HL-60 (cell line): ENCODE results near the gene TMEM179.

ENCODE experiments used
- DNase-seq, 2 experiments: peaks; one replicate each; pipeline ENCODE4 v3.0.0-alpha.2; 2010 to 2020; ENCODE audit warnings: low read depth in 1 of 2, low spot score in 1 of 2
- H3K27ac ChIP-seq: fragments of 250-450 bp; sonication (Bioruptor Pico); replicated peaks from 2 replicates; pipeline ENCODE4 v1.5.1; 2020; ENCODE audit warnings: mild to moderate bottlenecking, moderate library complexity
- H3K27me3 ChIP-seq: fragments of 250-450 bp; sonication (Bioruptor Pico); 2 replicates; pipeline ENCODE4 v1.5.1; 2021; ENCODE audit warnings: mild to moderate bottlenecking, moderate library complexity; ENCODE audit not compliant: insufficient read depth, poor library complexity, severe bottlenecking
- H3K4me3 ChIP-seq: replicated peaks from 2 replicates; pipeline ENCODE4 v1.5.1; 2011; ENCODE audit warnings: mild to moderate bottlenecking, control low read depth, low read length; ENCODE audit not compliant: insufficient read depth
- CTCF ChIP-seq: IDR thresholded peaks from one replicate; pipeline ENCODE4 v1.5.1; 2011; ENCODE audit warnings: low read length, control low read depth, inconsistent platforms; ENCODE audit not compliant: insufficient read depth
- GABPA ChIP-seq: IDR thresholded peaks from 2 replicates; pipeline ENCODE4 v1.6.1; 2012; ENCODE audit warnings: low read depth
- POLR2AphosphoS5 ChIP-seq: IDR thresholded peaks from 2 replicates; pipeline ENCODE4 v1.6.1; 2012; ENCODE audit warnings: low read depth
- REST ChIP-seq: IDR thresholded peaks from 2 replicates; pipeline ENCODE4 v1.6.1; 2012; ENCODE audit warnings: low read depth; ENCODE audit not compliant: insufficient replicate concordance
- SPI1 ChIP-seq: IDR thresholded peaks from 2 replicates; pipeline ENCODE4 v1.6.1; 2012; ENCODE audit warnings: low read depth, mild to moderate bottlenecking, borderline replicate concordance

The TMEM179 gene

GRCh38 chr14:104556256-104557021 lies 48.1 kb downstream of the TMEM179 start:
- H3K27ac ChIP-seq: no peak overlapping the region
- no peak for TF ChIP-seq GABPA
- no peak for TF ChIP-seq REST
- TF ChIP-seq POLR2AphosphoS5: no peak
- no peak for TF ChIP-seq CTCF
- TF ChIP-seq SPI1: no peak
- DNase-seq: no peak
- no peak overlapping the region for H3K4me3 ChIP-seq
- peaks cover 2% of the 10 kb centered on the region for H3K27me3 ChIP-seq

GRCh38 chr14:104555430-104556255 lies 48.9 kb downstream of the TMEM179 start:
- H3K4me3 ChIP-seq: no peak overlapping the region
- no peak overlapping the region for H3K27ac ChIP-seq
- no peak for TF ChIP-seq SPI1
- TF ChIP-seq GABPA: no peak
- no peak for TF ChIP-seq CTCF
- no peak for TF ChIP-seq POLR2AphosphoS5
- TF ChIP-seq REST: no peak
- no peak for DNase-seq
- H3K27me3 ChIP-seq: no peaks in the 10 kb centered on the region

- DNase-seq: no peak
- Histone ChIP-seq H3K27ac (no peak overlapping the region), H3K4me3 (no peak overlapping the region), H3K27me3 (no peaks in the 10 kb centered on the region)
- no peak for TF ChIP-seq CTCF
- no peak for TF ChIP-seq GABPA
- no peak for TF ChIP-seq POLR2AphosphoS5
- TF ChIP-seq REST: no peak
- no peak for TF ChIP-seq SPI1
These were observed 49.8 kb downstream of the TMEM179 start for GRCh38 chr14:104554608-104555429.
